GM19023 (cell line): ENCODE data around the gene RIN1.

Experiments used
- ATAC-seq: cut with Tn5 transposase; IDR thresholded peaks from one replicate; pipeline ENCODE4 v1.9.1; 2021; ENCODE audit warnings: mild to moderate bottlenecking, moderate library complexity; ENCODE audit not compliant: unreplicated experiment

RIN1 gene

DNA sequence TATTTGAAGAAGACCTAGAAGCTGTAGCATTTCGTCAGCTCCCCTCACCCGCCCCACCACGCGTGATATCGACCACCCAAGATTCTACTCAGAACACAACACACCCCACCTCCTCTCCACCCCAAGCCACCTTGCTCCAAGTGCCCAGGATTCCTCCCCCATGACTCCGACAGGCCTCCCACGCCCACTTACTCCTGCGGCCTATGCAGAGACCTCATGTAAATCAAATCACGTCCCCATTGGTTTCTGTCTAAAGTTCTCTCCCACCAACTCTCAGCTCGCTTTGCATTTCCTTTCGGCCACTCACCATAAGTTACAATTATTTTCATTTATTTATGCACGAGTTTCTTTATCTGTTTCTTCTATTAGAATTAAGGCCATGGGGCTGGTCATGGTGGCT, 33.6 kb downstream of the RIN1 start:
- no peak for ATAC-seq

DNA sequence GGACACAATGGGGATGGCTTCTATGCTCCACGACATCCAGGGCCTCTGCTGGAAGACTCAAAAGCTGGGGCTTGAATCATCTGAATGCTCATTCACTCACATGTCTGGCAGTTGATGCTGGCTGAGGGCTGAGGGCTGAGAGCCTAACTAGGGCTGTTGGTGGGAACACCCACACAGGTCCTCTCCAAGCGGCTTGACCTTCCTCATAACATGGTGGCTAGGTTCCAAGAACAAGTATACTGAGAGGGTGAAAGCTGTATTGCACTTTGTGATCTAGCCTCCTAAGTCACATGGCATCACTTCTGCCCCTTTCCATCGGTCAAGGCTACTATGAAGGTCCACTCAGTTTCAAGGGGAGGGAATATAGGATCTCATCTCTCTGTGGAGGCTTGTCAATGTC, 37.0 kb downstream of the RIN1 start:
- no peak for ATAC-seq

DNA sequence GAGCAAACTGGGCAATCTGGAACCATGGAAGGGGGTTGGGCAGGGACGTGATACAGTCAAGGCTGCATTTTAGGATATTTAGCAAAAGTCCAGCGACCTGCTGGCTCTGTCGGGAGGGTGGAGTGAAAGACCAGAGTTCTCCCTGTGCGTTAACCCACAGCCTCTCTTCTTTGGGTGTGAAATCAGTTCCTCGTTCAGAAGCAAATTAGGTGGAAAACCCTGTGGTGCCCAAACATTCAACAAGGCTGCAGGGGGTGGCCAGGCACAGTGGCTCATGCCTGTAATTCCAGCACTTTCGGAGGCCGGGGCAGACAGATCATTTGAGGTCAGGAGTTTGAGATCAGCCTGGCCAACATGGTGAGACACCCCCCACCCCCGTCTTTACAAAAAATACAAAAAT, 38.6 kb downstream of the RIN1 start:
- ATAC-seq, result no peak

DNA sequence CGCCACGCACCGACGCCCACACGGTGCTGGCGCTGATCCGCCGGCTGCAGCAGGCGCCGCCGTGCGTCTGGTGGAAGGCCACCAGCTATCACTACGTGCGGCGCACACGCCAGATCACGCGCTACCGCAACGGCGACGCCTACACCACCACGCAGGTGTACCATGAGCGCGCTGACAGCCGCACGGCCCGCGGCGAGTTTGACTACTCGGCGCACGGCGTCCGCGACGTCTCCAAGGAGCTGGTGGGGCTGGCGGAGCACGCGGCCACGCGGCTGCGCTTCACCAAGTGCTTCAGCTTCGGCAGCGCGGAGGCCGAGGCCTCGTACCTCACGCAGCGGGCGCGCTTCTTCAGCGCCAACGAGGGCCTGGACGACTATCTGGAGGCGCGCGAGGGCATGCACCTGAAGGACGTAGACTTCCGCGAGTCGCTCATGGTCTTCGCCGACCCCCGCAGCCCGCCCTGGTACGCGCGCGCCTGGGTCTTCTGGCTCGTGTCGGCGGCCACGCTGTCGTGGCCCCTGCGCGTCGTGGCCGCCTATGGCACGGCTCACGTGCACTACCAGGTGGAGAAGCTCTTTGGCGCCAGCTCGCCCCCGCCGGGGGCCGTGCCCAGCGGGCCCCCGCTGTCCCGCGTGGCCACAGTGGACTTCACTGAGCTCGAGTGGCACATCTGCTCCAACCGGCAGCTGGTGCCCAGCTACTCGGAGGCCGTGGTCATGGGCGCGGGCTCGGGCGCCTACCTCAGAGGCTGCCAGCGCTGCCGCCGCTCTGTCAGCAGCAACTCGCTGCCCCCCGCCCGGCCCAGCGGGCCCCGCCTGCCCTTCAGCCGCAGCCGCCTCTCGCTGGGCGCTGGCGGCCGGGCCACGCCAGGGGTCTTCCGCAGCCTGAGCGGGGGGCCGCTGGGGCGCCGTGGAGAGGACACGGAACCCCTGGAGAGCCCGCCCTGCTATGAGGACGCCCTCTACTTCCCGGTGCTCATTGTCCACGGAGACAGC, 41.3 kb downstream of the RIN1 start:
- ATAC-seq, result no peak

DNA sequence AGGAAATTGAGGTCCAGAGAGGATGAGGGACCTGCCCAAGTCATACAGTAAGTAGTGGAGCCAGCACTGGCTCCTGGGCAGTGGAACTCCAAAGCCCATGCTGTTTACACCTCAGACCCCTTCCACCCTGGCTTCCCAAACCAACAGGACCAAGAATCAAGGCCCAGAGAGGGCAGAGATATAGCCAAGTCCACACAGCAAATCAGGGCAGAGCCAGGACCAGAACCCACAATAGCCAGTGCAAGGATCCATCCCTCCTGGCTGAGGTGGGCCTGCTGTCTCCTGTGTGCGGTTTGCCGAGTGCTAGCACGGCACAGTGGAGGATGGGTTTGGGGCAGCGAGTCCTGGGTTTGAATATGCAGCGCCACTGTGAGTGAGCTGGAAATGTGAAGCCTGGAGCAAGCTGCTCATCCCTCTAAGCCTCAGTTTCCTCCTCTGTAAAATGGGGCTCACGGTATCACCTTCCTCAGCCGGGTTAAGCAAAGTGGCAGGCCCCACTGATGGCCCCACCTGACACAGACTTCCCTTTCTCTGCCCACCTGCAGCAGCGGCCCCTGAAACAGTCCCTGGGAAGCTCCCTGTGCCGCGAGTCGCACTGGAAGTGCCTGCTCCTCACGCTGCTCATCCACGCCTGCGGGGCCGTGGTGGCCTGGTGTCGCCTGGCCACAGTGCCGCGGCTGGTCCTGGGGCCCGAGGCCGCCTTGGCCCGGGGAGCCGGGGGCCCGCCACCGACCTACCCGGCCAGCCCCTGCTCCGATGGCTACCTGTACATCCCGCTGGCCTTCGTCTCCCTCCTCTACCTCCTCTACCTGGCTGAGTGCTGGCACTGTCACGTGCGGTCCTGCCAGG, 42.2 kb downstream of the RIN1 start:
- no peak for ATAC-seq

DNA sequence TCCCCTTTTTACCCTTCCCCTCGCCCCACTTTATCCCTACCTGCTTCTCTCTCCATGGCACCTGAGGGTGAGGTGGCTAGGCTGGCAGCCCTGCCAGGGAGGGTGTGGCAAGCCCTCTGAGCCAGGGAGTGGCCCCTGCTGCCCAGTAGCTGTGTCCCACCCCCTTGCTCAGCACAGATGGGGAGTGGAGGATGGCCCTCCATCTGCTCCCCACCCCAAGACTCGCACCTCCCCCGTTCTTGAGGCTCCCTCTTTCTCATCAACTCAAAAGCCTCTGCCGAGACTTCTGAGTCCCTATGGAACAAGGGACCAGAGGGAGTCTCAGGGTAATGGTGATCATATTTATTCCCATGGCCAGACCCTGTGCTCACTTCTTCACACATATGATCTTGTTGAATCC, 42.9 kb downstream of the RIN1 start:
- no peak for ATAC-seq

DNA sequence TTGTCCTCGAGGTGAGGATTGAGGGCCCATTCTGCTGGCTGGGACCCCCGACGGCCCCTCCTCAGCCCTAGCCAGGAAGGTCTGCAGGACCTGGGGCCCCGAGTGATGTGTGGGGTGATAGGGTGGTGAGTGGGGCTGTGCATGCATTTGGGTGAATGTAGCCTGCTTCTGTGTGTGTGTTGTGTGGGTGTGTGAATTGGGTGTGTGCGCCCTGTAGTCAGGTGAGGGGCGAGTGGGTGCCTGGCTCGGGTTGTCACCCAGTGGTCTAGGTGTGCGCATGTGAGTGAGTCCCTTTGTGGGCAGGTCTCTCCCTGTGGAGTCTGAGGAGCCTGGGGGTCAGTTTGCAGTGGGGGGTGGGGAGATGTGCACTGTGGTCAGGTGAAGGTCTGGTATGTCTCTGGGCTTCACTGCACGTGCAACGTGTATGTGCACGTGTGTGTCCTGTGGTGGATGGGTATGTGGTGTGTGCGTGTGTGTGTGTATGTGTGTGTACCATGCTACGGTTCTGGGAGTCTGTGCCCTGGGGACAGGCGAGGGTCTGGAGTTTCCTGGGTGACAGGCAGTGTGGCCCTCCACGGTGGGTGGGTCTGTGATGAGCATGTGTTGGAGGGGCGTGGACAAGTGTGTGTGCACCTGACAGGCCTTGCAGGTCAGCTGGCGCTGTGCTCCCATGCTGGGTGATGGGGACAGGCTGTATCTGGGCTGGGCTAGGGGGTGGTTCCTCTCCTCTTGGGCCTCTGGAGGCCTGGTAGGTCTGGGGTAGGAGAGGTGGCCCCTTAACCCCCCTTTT, 43.5 kb downstream of the RIN1 start:
- no peak for ATAC-seq

DNA sequence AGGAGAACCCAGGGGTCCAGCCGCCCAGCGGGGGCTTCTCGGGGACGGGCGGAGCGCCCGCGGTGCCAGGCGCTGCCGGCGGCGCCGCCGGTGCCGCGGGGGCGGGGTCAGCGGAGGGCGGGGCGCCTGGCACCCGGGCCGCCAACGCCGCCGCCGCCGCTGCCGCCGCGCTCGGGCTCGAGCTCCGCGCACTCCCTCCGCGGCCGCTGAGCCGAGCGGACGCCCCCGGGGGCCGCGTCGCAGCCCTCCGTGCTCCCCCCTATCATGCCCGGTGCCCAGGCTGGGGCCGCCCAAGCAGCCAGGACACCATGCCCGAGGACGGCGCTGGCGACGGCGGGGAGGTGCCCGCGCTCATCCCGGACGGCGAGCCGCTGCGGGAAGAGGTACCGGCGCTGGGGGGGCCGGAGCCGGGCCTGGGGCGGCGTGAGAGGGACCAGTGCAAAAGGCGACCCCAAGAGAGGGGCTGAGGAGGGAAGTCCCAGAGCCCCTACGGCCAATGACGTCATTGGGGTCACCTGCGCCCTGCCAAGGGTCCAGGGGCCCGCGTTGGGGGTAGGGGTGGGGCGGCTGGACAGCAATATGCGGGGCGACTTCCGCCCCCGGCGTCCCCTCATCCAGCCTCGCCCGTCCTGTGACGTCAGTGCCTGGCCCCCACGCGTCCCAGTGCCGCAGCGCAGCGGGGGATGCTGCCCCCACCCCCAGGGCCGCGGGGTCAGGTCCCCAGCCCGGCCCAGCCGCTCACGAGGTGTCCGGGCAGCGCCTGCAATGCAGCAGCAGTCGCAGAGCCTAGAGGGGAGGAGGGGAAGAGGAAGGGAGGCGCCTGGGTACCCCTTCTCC, 44.3 kb downstream of the RIN1 start, which contains the start of gene TMEM151A:
Gene TMEM151A, plus strand, starts transcription at position 189 of the 837 bp plus-strand sequence. Its CDS starts 120 bp downstream, at position 309.
- ATAC-seq, result no peak

DNA sequence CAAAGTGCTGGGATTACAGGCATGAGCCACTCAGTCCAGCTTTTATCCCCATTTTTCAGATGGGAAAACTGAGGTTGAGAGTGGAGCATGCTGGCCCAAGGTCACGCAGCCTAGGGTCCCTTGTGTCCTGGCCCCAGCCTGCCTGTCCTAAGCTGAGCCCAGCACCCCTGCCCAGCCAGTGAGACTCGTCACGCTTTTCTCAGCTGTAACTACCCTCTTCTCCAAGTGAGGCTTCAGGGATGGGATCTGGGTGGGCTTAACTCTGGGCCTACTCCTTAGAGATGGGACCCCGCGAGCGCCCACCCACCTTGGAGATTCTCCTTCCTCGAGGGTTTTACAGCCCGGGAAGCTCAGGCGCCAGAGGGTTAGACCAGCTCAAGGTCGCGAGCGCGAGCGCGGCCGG, 44.9 kb downstream of the RIN1 start:
- no peak for ATAC-seq

DNA sequence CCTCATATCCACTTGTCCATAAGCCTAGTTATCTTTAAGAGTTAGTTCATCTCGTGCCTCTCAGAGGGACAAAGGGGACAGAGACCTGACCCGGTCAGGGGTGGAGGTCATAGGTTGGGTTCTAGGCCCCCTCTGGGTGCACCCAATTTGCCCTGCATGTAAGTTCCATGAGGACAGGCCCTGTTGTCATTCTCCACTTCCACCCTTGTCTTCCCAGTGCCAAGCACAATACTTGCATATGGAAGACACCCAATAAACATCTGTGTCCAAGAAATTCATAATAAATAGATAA, 46.0 kb downstream of the RIN1 start:
- ATAC-seq, result no peak

DNA sequence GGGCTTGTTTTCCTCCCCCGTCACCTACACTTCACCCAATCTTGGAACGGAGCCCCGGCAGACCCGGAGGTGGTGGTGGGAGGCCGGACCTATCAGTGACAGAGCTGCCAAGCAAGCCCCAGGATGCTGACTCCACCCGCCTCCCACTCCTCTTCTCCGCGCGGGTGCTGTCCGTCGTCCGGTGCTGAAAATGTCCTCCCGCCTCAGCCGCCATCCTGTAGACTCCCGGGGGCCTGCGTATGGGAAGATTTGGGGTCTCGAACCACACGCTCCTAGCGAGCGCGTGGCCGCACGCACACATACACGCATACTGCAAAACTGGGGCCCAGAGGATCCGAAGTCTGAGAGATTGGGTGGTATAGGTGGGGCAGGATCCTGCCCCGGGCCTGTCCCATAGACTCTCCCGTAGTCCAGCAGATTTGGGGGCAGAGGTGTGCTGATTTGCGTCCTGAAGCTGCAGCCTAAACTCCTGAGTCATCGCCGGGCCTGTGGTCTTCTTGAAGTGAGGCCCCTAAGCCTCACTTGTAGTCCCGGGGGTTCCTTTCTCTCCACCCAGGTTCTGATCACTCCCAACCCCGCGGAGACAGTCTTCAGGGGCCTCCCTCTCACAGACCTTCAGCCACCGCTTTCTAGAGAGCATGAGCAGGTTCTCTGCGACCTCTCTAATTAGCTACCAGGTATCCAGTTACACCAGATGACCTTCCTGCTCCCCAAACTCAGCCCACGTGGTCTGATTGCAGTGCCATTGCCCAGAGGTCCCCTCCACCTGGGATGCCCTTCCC, 46.5 kb downstream of the RIN1 start:
- ATAC-seq, result peak; percentile 41

DNA sequence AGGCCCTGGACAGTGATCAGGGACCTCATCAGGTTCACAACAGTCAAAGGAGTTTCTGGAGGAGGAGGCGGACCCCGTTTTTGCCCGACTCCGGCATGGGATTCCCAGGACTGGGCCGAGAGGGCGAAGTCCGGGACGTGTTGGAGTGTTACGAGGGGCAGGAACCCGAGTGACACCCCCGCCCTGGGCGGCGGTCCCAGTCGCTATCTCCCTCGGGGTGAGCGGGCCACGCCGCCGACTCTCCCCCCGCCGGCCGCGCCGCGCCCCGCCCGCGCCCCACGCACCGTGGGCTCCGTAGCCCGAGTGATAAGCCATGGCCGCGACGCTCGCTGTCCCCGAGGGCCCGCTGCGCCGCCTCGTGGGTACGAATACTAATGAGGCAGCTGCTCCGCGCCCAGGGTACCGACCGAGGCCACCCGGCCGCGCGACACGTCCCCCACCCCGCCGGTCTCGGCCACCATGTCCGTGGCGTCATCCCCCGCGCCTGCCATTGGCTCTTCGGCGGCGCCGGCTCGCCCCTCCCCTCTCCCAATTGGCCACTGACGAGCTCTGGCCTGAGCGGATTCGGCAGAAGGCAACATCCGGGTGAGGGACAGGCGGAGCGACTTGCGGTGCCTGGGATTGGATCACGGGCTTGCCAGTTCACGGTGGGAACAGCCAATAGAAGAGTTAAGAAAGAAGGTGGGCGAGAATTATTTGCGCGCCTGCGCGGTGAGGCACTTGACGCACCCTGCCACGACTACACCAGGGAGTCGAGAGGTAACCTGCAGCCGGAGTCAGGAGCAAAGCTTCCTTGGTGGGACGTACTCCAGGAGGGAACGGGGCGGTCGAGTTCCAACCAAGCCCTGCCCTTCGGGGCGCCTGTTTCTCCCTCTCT, 47.3 kb downstream of the RIN1 start, which contains the start of gene YIF1A:
Gene YIF1A, minus strand, starts transcription at position 473 of the 877 bp plus-strand sequence. Its CDS starts 158 bp downstream, at position 315.
- peak; percentile 86 for ATAC-seq

DNA sequence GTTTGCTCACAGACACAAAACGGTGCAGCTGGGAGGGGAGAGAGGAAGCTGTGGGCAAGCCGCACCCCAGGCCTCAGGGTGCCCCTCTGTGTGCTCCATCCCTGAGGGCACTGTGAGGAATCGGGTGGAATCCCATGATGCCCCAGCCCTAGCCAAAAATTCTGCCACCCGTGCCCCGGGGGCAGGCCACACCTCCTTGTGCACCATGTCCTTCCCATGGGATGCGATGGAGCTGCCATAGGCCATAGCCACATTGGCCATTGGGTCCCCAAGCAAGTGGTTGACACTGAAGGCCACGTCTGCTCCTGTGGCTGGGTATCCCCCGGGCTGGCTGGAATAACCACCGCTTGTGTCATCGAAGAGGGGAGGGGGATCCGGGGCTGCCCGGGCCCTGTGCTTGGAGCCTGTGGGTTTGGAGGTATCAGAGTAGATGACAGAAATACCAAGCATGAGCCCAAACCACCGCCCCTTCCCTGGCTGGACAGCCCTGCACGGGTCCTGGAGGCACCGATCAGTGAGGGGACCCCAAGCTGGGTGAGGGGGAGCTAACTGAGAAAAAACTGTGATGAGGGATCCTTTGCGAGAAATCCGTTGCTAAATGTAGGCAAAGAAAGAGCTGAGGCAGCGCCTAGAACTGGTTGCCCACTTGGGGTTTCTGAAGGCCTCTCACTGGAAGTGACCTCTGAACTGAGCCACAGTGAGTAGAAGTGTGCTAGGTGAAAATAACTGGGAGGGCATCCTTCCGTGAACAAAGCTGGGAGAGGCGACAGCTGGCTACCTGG, 48.2 kb downstream of the RIN1 start:
- ATAC-seq, result no peak

DNA sequence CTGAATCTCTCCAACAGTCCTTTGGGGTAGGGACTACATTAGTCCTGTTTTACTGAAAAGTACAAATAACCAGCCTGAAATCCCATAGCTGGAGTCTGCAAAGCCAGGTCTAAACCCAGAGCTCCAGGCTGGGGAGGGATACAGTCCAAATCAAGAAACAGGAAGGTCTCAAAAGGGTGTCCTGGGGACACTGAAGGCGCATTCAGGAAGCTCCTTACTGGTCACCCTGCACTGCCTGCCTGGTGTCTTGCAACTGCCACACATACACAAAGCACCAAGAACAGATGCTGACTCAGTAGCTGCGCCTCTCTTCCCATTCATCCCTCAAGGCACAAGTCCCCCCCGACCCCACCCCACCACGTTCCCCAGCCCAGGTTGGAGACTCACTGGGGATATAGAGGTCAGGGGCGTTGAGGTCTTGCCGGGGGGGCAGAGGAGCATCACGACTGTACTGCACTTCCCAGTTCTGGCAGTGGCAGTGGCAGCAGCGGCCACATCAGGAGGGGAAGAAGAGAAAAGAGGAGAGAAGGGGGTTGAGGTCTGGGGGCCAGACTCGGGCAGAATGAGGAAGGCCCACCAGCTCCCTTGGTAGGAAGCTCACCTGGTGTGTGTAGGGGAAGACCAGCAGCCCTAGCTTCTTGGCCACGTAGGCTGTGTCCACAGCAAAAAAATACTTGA, 48.9 kb downstream of the RIN1 start:
- no peak for ATAC-seq

DNA sequence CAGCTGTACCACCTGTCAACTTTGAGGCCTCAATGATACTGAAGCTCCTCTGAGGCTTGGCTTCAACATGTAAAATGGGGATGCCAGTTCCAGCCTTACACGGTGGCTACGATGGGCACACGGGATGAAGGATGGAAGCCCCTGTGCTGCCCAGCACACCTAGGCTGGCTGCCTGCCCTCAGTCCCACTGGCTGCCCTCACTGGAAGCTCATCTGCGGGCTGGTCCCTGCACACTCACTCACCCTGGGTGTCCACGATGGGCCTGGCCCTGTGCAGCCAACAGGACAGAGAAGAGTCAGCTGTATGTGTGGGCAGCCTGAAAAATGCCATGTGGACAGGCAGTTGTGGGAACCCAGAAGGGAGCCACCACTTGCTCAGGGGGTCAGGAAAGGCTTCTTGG, 49.5 kb downstream of the RIN1 start:
- no peak for ATAC-seq

DNA sequence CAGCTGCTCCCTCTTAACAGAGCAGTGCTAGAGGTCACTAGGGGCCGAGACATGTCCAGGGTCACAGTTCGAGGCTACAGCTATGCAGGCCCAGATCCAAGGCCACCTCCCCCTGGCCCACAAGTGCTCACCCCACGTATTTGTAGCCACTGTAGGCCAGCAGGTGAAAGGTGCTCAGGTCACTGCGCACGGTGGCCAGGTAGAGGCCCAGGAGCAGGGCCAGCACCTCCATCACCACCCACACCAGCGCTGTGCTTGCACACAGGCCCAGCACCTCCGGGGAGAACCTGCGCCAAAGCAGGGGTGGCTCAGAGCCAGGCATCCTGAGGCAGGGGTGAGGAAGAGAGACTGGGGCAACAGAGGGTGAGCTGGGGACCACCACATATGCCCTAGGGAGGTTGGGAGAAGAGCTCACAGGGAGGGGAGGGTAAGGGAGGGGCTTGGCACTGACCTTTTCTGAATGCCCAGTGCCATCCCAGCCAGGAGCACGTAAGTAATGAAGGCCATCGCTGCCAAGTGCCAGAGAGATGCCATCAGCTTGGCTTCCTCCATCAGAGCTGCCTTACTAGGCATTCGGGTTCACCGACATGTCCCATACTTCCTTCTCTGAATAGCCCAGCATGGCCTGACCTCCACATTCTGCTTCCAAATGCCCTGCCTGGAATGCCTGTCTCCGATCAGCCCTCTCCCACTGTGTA, 50.8 kb downstream of the RIN1 start:
- no peak for ATAC-seq
